HEK293T (cell line): ENCODE results near the gene GRIK1.

ENCODE experiments used
- BHLHE40 ChIP-seq: fragments of 450-650 bp; IDR thresholded peaks from 2 replicates; pipeline ENCODE4 v1.6.1; 2016; ENCODE audit warnings: mild to moderate bottlenecking, moderate library complexity, borderline replicate concordance
- ELF4 ChIP-seq: fragments of 450-650 bp; IDR thresholded peaks from 2 replicates; pipeline ENCODE4 v1.6.1; 2017; ENCODE audit warnings: antibody characterized with exemption
- FOXK2 ChIP-seq: fragments of 450-650 bp; IDR thresholded peaks from 2 replicates; pipeline ENCODE4 v1.6.1; 2016; ENCODE audit warnings: mild to moderate bottlenecking
- FOXM1 ChIP-seq: fragments of 450-650 bp; IDR thresholded peaks from 2 replicates; pipeline ENCODE4 v1.6.1; 2017; ENCODE audit warnings: mild to moderate bottlenecking, borderline replicate concordance
- L3MBTL2 ChIP-seq: fragments of 450-650 bp; conservative IDR thresholded peaks from 2 replicates; pipeline ENCODE4 v1.6.1; 2016; ENCODE audit warnings: mild to moderate bottlenecking
- LEF1 ChIP-seq: fragments of 450-650 bp; IDR thresholded peaks from 2 replicates; pipeline ENCODE4 v1.6.1; 2017; ENCODE audit warnings: mild to moderate bottlenecking, borderline replicate concordance
- SUZ12 ChIP-seq: fragments of 450-650 bp; IDR thresholded peaks from 2 replicates; pipeline ENCODE4 v1.6.1; 2016; ENCODE audit warnings: mild to moderate bottlenecking
- TARDBP ChIP-seq: fragments of 450-650 bp; IDR thresholded peaks from 2 replicates; pipeline ENCODE4 v1.6.1; 2016

DNA sequence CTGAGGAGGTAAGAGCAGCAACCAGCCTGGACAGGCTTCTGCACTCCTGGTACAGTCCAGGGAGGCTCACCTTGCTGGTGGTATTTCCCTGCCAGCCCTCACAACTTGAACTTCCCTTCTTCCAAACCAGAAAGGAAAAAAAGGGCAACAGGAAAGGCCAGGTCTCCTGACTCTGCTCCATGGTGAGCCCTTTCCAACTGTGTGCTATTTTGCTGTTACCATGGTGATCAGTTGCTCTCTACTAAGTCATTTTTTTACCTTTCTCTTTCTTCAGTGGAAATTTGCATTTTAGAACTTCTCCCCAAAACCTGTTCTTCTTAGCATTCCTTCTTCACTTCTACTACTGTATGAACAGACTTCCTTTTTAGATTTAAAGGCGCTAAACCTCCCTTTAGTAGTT lies 164.3 kb downstream of the GRIK1 start:
- TF ChIP-seq ELF4 = no peak
- no peak for TF ChIP-seq LEF1
- TF ChIP-seq FOXM1 = no peak
- TF ChIP-seq FOXK2 = no peak
- TF ChIP-seq TARDBP = no peak
- TF ChIP-seq SUZ12 = no peak
- no peak for TF ChIP-seq L3MBTL2
- no peak for TF ChIP-seq BHLHE40
